AG04449 (cell line): Measurements from ENCODE around the gene IER5L.
"Not testable (repeated sequence)": the region's sequence is repeated elsewhere in the genome, so short reads cannot be mapped to it uniquely, and the experiment has no call there.

ENCODE experiments used
- CTCF ChIA-PET: fragments of 350-600 bp; formaldehyde crosslinking; extraction: SDS; loops from one replicate; lab custom pipeline; 2021; ENCODE audit warnings: antibody characterized with exemption; lab: Yijun Ruan, JAX
- POLR2A ChIA-PET: fragments of 400-600, 350-600 bp; formaldehyde crosslinking; extraction: SDS; loops from one replicate; lab custom pipeline; 2020; ENCODE audit warnings: antibody characterized with exemption, inconsistent platforms; lab: Yijun Ruan, JAX
- DNase-seq: peaks from one replicate; pipeline ENCODE4 v3.0.0-alpha.2; 2010; ENCODE audit warnings: low read depth, low spot score
- H3K4me3 ChIP-seq: 2 replicates; pipeline ENCODE4 v1.5.1; 2011; ENCODE audit warnings: low read depth, mild to moderate bottlenecking, control low read depth, low read length
- TF ChIP-seq, protein P1 (sequence below): IDR thresholded peaks from one replicate; pipeline ENCODE4 v1.5.1; 2011; ENCODE audit warnings: mild to moderate bottlenecking, moderate library complexity, low read length, control low read depth, inconsistent platforms; ENCODE audit not compliant: insufficient read depth; ENCODE audit errors: missing control alignments

The IER5L gene

DNA sequence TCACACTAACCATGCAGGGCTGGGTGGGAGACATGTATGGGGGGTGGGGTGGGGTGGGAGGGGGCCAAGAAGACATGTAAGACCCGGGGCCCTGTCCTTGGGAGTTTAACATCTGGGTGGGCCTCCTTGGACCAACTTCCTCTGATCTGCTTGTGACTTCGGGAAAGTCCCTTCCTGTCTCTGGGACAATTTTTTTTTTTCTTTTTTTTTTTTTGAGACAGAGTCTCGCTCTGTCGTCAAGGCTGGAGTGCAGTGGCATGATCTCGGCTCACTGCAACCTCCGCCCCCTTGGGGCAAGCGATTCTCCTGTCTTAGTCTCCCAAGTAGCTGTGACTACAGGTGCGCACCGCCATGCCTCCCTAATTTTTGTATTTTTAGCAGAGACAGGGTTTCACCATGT, 23.8 kb upstream of the IER5L start:
- ChIA-PET POLR2A (interaction anchor here (1.4 kb wide), 1 partner anchor 24 kb away, joined by 5 read pairs; the partner anchor contains the start of gene IER5L), CTCF (no interaction called here)
- DNase-seq = no peak

DNA sequence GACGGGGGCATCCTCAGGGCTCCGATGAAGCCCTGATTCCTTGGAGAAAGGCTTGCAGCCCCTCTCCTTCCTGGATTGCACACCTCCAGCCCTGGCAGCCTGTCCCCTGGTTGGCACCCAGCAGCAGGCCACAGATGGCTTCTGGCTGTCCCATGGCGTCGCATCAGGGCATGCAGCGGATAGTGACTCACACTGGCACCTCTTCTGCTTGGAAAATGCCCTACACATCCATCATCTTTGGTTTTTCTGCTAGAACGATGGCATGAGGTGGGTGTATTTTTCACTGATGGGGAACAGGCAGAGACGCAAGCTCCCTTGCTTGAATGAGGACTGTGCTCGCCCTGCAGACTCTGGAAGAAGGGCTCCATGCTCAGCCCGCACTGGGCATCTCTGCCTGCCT, 23.2 kb upstream of the IER5L start:
- DNase-seq = no peak
- TF ChIP-seq, protein P1, sequence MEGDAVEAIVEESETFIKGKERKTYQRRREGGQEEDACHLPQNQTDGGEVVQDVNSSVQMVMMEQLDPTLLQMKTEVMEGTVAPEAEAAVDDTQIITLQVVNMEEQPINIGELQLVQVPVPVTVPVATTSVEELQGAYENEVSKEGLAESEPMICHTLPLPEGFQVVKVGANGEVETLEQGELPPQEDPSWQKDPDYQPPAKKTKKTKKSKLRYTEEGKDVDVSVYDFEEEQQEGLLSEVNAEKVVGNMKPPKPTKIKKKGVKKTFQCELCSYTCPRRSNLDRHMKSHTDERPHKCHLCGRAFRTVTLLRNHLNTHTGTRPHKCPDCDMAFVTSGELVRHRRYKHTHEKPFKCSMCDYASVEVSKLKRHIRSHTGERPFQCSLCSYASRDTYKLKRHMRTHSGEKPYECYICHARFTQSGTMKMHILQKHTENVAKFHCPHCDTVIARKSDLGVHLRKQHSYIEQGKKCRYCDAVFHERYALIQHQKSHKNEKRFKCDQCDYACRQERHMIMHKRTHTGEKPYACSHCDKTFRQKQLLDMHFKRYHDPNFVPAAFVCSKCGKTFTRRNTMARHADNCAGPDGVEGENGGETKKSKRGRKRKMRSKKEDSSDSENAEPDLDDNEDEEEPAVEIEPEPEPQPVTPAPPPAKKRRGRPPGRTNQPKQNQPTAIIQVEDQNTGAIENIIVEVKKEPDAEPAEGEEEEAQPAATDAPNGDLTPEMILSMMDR = no peak
- POLR2A ChIA-PET = interaction anchor here (1.4 kb wide), 1 partner anchor 23 kb away, joined by 5 read pairs; the partner anchor contains the start of gene IER5L
- no peak overlapping the region for H3K4me3 ChIP-seq
- CTCF ChIA-PET = no interaction called here

More for the DNA sequence above, 23.8 kb upstream of the IER5L start:
- no peak overlapping the region for H3K4me3 ChIP-seq
- TF ChIP-seq, protein P1 = no peak

DNA sequence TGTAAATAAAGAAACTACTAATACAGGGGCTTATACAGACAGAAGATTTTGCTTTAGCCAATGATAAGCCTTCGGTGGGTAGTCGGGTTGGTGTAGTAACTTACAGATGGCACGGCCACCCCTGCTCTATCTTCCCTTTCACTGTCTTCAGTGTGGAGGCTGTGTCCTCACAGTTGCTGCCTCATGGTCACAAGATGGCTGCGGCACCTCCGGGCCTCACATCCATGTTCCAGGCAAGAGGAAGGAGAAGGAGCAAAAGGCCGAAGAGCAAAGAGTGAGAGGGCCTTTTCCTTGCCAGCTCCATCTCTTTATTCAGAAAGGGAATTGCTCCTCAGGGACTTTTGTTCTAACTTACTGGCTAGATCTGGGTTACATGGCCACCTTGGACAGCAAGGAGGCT, 22.2 kb upstream of the IER5L start:
- no peak for DNase-seq
- ChIA-PET POLR2A (no interaction called here), CTCF (no interaction called here)
- H3K4me3 ChIP-seq = no peak overlapping the region
- TF ChIP-seq, protein P1 = no peak

DNA sequence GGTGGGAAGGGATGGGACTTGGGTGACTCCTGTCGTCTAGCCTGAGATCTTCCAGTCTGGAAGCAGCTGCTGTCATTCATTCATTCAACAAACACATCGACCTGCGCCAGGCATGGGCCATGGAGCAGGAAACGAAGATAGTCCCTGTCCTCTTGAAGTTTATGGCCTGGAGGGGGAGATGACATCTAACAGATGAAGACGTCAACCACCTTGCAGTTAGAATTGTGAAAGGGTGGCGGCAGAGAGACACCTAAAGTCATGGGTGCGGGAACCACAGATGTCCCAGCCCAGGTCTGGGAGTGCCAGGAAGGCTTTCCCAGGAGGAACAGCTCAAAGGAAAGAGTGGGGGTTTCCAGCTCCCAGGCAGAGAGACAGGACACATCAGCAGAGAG, 21.0 kb upstream of the IER5L start:
- no peak overlapping the region for H3K4me3 ChIP-seq
- no peak for DNase-seq
- ChIA-PET POLR2A (interaction anchor here (2.3 kb wide), 1 partner anchor 21 kb away, joined by 17 read pairs; the partner anchor contains the start of gene IER5L), CTCF (interaction anchor here (0.7 to 1.5 kb wide), 4 partner anchors 56 to 424 kb away, joined by 3 to 4 read pairs (median 3); no protein-coding TSS in a partner anchor)
- TF ChIP-seq, protein P1 = no peak

DNA sequence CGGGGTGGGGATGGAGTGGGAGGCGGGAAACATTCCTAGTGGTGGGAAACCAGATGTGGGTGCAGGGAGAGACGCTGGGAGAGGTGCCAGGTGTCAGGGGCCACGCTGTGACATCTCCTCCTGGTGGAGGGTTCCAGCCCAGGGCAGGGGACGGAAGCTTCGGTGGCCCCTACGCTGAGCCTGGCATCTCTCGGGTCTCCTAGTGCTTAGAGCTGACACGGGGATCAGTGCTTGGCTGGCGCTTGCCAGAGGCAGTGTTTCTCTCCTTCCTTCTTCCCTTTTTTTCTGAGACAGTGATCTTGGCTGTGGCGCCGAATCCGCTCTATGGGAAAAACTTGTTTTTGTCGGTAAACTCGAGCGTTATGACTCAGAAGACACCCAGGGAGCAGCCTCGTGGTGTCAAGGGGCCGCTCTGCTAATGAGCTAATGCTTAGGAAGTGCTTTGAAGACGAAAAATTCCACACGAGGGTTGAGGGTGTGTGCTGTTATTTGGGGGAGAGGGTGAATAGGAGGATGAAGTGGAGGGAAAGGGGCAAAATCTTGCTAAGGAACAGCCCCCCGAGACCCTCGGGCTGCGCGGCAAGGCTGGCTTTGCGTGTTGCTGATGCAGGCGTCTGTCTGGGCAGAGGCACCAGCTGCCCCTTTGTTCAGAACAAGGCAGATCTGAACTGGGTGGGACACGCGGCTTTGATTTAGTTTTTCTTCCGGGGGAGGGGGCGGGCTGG, 20.4 kb upstream of the IER5L start:
- TF ChIP-seq, protein P1 = peak; percentile 27

DNA sequence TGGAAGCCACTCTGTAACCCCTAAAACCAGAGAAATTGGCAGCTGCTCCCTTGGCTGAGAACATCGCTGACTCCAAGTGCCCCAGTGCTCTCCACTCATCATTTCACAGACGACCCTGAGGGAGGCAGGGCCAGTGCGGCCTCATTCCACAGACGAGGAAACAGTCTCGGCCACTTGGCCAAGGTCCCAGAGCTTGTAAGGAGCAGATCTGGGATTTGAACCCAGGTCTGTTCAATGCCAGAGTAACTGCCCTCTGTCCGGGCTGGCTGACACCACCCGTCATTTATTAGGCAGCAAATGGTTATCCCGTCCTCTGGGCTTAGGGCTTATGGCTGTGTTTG, 19.9 kb upstream of the IER5L start:
- TF ChIP-seq, protein P1 = no peak
- H3K4me3 ChIP-seq = peak overlapping the region; percentile 24
- ChIA-PET POLR2A (interaction anchor here (2.3 kb wide), 1 partner anchor 20 kb away, joined by 17 read pairs; the partner anchor contains the start of gene IER5L), CTCF (interaction anchor here (0.9 to 1.5 kb wide), 5 partner anchors 15 to 66 kb away, joined by 3 to 4 read pairs (median 3); no protein-coding TSS in a partner anchor)
- DNase-seq = no peak

More for the DNA sequence above, 20.4 kb upstream of the IER5L start:
- peak overlapping the region; percentile 24 for H3K4me3 ChIP-seq
- ChIA-PET POLR2A (interaction anchor here (2.3 kb wide), 1 partner anchor 21 kb away, joined by 17 read pairs; the partner anchor contains the start of gene IER5L), CTCF (interaction anchor here (0.7 to 1.5 kb wide), 7 partner anchors 14 to 425 kb away, joined by 3 to 4 read pairs (median 3); no protein-coding TSS in a partner anchor)
- peak; percentile 50 for DNase-seq

DNA sequence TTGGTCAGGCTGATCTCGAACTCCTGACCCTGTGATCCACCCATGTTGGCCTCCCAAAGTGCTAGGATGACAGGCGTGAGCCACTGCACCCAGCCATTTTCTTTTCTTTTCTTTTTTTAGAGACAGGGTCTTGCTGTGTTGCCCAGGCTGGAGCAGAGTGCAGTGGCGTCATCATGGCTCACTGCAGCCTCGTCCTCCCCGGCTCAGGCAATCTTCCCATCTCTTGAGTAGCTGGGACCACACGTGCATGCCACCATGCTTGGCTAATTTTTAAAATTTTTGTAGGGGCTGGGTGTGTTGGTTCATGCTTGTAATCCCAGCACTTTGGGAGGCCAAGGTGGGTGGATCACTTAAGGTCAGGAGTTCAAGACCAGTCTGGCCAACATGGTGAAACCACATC, 19.0 kb upstream of the IER5L start:
- POLR2A ChIA-PET, H3K4me3 ChIP-seq, DNase-seq: not testable (repeated sequence)
- CTCF ChIA-PET = interaction anchor here (1.0 kb wide), 1 partner anchor 23 kb away, joined by 4 read pairs; no protein-coding TSS in a partner anchor
